Panc1 (cell line): Measurements from ENCODE around the gene POU2F1. TPM values are rescaled to one million over a fixed set of nuclear protein-coding genes. Genes with fewer than 3 reads are reported as not detected.

Experiments
- ATAC-seq: fragments of 200-7000 bp; cut with Tn5 transposase; 2 replicates; pipeline ENCODE4 v1.9.1; 2020; ENCODE audit warnings: mild to moderate bottlenecking, moderate library complexity
- BruUV-seq: library from RNA; stranded (reverse); fragments of 400-500 nt; replicated peaks from 2 replicates; lab custom pipeline; 2021; lab: Mats Ljungman, UMichigan
- CTCF ChIA-PET: fragments of 300-600 bp; sonication (Branson Sonifier 250); formaldehyde crosslinking; loops from one replicate; lab custom pipeline; 2022; ENCODE audit warnings: antibody characterized with exemption; lab: Charles Lee
- POLR2A ChIA-PET: fragments of 300-600 bp; sonication (Branson Sonifier 250); formaldehyde crosslinking; loops from one replicate; lab custom pipeline; 2022; ENCODE audit warnings: antibody characterized with exemption; lab: Charles Lee
- DNase-seq: peaks from one replicate; pipeline ENCODE4 v3.0.0-alpha.2; 2010; ENCODE audit warnings: low read depth, low spot score
- H3K27ac ChIP-seq: 2 replicates; pipeline ENCODE4 v1.5.1; 2011; ENCODE audit warnings: mild to moderate bottlenecking, low read length, inconsistent platforms
- H3K27me3 ChIP-seq: fragments of 200-500 bp; sonication (Bioruptor generic); 2 replicates; pipeline ENCODE4 v1.6.0; 2014; ENCODE audit warnings: low read length, inconsistent platforms; ENCODE audit not compliant: control insufficient read depth, insufficient read depth
- H3K36me3 ChIP-seq: fragments of 200-500 bp; sonication (Bioruptor generic); 2 replicates; pipeline ENCODE4 v1.5.1; 2014; ENCODE audit warnings: inconsistent platforms, mild to moderate bottlenecking, low read length, moderate library complexity; ENCODE audit not compliant: control insufficient read depth, insufficient read depth
- H3K4me1 ChIP-seq: 2 replicates; pipeline ENCODE4 v1.5.1; 2011; ENCODE audit warnings: inconsistent platforms, mild to moderate bottlenecking, low read length, moderate library complexity; ENCODE audit not compliant: control insufficient read depth, insufficient read depth
- H3K4me3 ChIP-seq, 2 experiments: 2 replicates each; pipeline ENCODE4 v1.5.1; 2011 to 2012; ENCODE audit warnings: low read depth in 2 of 2, low read length in 2 of 2, mild to moderate bottlenecking in 2 of 2, inconsistent platforms in 1 of 2, moderate library complexity in 1 of 2
- H3K9me3 ChIP-seq: fragments of 200-500 bp; sonication (Bioruptor generic); 2 replicates; pipeline ENCODE4 v1.5.1; 2014; ENCODE audit warnings: low read depth, mild to moderate bottlenecking, inconsistent platforms, low read length, moderate library complexity; ENCODE audit not compliant: control insufficient read depth, insufficient read depth
- POLR2AphosphoS5 ChIP-seq: IDR thresholded peaks from 2 replicates; pipeline ENCODE4 v1.6.1; 2012; ENCODE audit warnings: mild to moderate bottlenecking, low read depth, low read length, moderate library complexity
- SIN3A ChIP-seq: IDR thresholded peaks from 2 replicates; pipeline ENCODE4 v1.6.1; 2012; ENCODE audit warnings: low read depth, mild to moderate bottlenecking, low read length, moderate library complexity, borderline replicate concordance; ENCODE audit not compliant: insufficient read depth
- TCF7L2 ChIP-seq: IDR thresholded peaks from 2 replicates; pipeline ENCODE4 v1.6.1; 2011; ENCODE audit warnings: mild to moderate bottlenecking, low read depth, low read length, inconsistent platforms
- in situ Hi-C: cut with HindIII; loops from 2 replicates; pipeline ENCODE4 v1.10.0; 2016; ENCODE audit warnings: low sequenced_read_pairs, low pct_unique_long_range_greater_than_20kb
- intact Hi-C: fragments of 100-400 bp; cut with micrococcal nuclease; formaldehyde crosslinking; loops from one replicate; pipeline ENCODE4 v1.10.0; 2022; ENCODE audit not compliant: unreplicated experiment
- total RNA-seq: library from RNA; stranded (reverse); gene quantifications from one replicate; pipeline ENCODE4 v1.2.1, GENCODE V29; 2021; ENCODE audit not compliant: unreplicated experiment
- TF ChIP-seq, protein P1 (sequence below), 2 experiments: IDR thresholded peaks; 2 replicates each; pipeline ENCODE4 v1.6.1; 2011 to 2012; ENCODE audit warnings: low read depth in 2 of 2, control low read depth in 1 of 2, low read length in 1 of 2, mild to moderate bottlenecking in 1 of 2, moderate library complexity in 1 of 2; ENCODE audit not compliant: insufficient read depth in 1 of 2
- TF ChIP-seq, protein P2 (sequence below): fragments of 450-650 bp; IDR thresholded peaks from 2 replicates; pipeline ENCODE4 v1.5.1; 2017; ENCODE audit warnings: mild to moderate bottlenecking

The POU2F1 gene
- total RNA-seq, 1 experiment from 2014 or later, result 17.1 TPM

DNA sequence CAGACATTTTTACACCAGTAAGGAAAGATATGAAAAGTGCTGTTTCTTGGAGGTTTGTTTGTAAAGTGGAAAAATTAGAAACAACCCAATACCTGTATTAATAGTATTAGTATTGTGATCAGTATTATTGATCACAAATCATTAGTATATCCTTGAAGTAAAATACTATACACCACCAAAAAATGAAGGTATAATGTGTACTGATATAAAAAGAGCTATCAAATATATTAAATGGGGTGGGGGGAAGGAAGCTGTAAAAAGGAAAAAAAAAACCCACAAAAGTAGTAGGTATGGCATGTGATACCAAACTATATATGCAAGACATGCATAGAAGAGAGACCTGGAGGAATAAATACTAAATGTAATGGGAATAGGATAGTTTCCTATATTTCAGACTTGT, 46.3 kb downstream of the POU2F1 start:
- no peak overlapping the region for H3K4me3 ChIP-seq
- no peaks in the 10 kb centered on the region for H3K9me3 ChIP-seq
- H3K4me1 ChIP-seq, result peaks cover 9% of the 10 kb centered on the region; the same call in 1 of the 2 replicates
- no peak overlapping the region for H3K27ac ChIP-seq
- intact Hi-C loops (loop anchor here (10.0 kb wide), 2 partner anchors 138 to 268 kb away; no protein-coding TSS in a partner anchor), in situ Hi-C loops (no loop called here)
- no peaks in the 10 kb centered on the region; the same call in 1 of the 2 replicates for H3K36me3 ChIP-seq
- CTCF ChIA-PET, result interaction anchor here (0.7 to 1.2 kb wide), 2 partner anchors 121 to 267 kb away, joined by 4 to 13 read pairs; no protein-coding TSS in a partner anchor
- ATAC-seq (no peak), DNase-seq (no peak)
- no TSS peak for BruUV-seq
- H3K27me3 ChIP-seq, result no peaks in the 10 kb centered on the region
- POLR2A ChIA-PET, result interaction anchor here (0.5 to 0.6 kb wide), 2 partner anchors 9 to 93 kb away, joined by 3 to 6 read pairs; no protein-coding TSS in a partner anchor
- TF ChIP-seq SIN3A, result no peak
- TF ChIP-seq TCF7L2, result no peak
- TF ChIP-seq, protein P1, sequence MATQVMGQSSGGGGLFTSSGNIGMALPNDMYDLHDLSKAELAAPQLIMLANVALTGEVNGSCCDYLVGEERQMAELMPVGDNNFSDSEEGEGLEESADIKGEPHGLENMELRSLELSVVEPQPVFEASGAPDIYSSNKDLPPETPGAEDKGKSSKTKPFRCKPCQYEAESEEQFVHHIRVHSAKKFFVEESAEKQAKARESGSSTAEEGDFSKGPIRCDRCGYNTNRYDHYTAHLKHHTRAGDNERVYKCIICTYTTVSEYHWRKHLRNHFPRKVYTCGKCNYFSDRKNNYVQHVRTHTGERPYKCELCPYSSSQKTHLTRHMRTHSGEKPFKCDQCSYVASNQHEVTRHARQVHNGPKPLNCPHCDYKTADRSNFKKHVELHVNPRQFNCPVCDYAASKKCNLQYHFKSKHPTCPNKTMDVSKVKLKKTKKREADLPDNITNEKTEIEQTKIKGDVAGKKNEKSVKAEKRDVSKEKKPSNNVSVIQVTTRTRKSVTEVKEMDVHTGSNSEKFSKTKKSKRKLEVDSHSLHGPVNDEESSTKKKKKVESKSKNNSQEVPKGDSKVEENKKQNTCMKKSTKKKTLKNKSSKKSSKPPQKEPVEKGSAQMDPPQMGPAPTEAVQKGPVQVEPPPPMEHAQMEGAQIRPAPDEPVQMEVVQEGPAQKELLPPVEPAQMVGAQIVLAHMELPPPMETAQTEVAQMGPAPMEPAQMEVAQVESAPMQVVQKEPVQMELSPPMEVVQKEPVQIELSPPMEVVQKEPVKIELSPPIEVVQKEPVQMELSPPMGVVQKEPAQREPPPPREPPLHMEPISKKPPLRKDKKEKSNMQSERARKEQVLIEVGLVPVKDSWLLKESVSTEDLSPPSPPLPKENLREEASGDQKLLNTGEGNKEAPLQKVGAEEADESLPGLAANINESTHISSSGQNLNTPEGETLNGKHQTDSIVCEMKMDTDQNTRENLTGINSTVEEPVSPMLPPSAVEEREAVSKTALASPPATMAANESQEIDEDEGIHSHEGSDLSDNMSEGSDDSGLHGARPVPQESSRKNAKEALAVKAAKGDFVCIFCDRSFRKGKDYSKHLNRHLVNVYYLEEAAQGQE (IDR thresholded peaks at IDR 0.05; ENCODE audit: insufficient read depth in 1 of 2, low read depth in 2 of 2, low read length in 1 of 2), result no peak
- no peak for TF ChIP-seq POLR2AphosphoS5
- TF ChIP-seq, protein P2, sequence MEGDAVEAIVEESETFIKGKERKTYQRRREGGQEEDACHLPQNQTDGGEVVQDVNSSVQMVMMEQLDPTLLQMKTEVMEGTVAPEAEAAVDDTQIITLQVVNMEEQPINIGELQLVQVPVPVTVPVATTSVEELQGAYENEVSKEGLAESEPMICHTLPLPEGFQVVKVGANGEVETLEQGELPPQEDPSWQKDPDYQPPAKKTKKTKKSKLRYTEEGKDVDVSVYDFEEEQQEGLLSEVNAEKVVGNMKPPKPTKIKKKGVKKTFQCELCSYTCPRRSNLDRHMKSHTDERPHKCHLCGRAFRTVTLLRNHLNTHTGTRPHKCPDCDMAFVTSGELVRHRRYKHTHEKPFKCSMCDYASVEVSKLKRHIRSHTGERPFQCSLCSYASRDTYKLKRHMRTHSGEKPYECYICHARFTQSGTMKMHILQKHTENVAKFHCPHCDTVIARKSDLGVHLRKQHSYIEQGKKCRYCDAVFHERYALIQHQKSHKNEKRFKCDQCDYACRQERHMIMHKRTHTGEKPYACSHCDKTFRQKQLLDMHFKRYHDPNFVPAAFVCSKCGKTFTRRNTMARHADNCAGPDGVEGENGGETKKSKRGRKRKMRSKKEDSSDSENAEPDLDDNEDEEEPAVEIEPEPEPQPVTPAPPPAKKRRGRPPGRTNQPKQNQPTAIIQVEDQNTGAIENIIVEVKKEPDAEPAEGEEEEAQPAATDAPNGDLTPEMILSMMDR, result no peak

DNA sequence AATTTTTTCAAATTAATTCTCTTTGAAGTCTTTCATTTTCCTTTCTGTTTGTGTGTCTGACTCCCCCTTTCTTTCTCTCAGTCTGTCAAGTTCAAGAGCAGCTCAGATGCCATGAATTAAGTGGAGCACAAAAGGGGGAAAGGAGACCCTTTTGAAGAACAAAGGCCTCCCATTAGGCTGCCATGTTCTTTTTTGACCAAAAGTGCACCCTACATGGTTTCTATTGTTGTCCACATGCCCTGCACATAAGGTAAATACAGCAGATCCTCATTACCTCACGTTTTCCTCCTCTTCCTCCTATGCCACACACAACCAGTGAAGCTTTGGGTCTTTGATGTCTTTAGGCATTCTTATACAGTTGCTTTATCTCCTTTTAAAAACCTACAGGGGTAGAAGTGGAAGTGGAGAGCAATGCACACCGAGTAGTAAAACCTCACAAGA, 47.7 kb downstream of the POU2F1 start:
- BruUV-seq, result no TSS peak
- no peaks in the 10 kb centered on the region for H3K27me3 ChIP-seq
- in situ Hi-C loops (no loop called here), intact Hi-C loops (loop anchor here (1.0 to 10.0 kb wide), 3 partner anchors 136 to 266 kb away; no protein-coding TSS in a partner anchor)
- no peak overlapping the region for H3K4me3 ChIP-seq
- H3K9me3 ChIP-seq, result no peaks in the 10 kb centered on the region
- POLR2A ChIA-PET, result no interaction called here
- ATAC-seq (no peak), DNase-seq (no peak)
- CTCF ChIA-PET, result interaction anchor here (0.5 to 1.2 kb wide), 4 partner anchors 29 to 130 kb away, joined by 3 to 7 read pairs (median 4); no protein-coding TSS in a partner anchor
- no peak for TF ChIP-seq POLR2AphosphoS5
- TF ChIP-seq SIN3A, result no peak
- TF ChIP-seq, protein P2, result no peak
- TF ChIP-seq, protein P1 (IDR thresholded peaks at IDR 0.05; ENCODE audit: insufficient read depth in 1 of 2, low read depth in 2 of 2, low read length in 1 of 2), result no peak
- no peak for TF ChIP-seq TCF7L2
- peak overlapping the region; percentile 35; the same call in 1 of the 2 replicates for H3K27ac ChIP-seq
- peaks cover 12% of the 10 kb centered on the region for H3K4me1 ChIP-seq
- no peaks in the 10 kb centered on the region; the same call in 1 of the 2 replicates for H3K36me3 ChIP-seq
